Duodenal mucosa (tissue), 2 donors: ENCODE data around the gene ENKD1.

Experiments used
- H3K27ac ChIP-seq: one replicate; pipeline ENCODE4 v1.7.0; 2013; ENCODE audit warnings: low read depth, low read length
- H3K27me3 ChIP-seq, 2 donors: one replicate each; pipeline ENCODE4 v1.7.0; 2013; ENCODE audit warnings: low read length in 2 of 2, control low read depth in 1 of 2; ENCODE audit not compliant: insufficient read depth in 2 of 2, control insufficient read depth in 1 of 2
- H3K36me3 ChIP-seq, 2 donors: one replicate each; pipeline ENCODE4 v1.7.0; 2013; ENCODE audit warnings: low read length in 2 of 2, control low read depth in 1 of 2; ENCODE audit not compliant: insufficient read depth in 2 of 2, control insufficient read depth in 1 of 2
- H3K4me1 ChIP-seq, 2 donors: one replicate each; pipeline ENCODE4 v1.7.0; 2013; ENCODE audit warnings: low read length in 2 of 2, control low read depth in 1 of 2; ENCODE audit not compliant: insufficient read depth in 2 of 2, control insufficient read depth in 1 of 2
- H3K4me3 ChIP-seq, 2 donors: one replicate each; pipeline ENCODE4 v1.7.0; 2013; ENCODE audit warnings: low read length in 2 of 2, low read depth in 1 of 2
- H3K9ac ChIP-seq, 2 donors: one replicate each; pipeline ENCODE4 v1.7.0; 2013; ENCODE audit warnings: low read length in 2 of 2, low read depth in 1 of 2
- H3K9me3 ChIP-seq, 2 donors: one replicate each; pipeline ENCODE4 v1.7.0; 2013; ENCODE audit warnings: low read length in 2 of 2, control low read depth in 1 of 2; ENCODE audit not compliant: control insufficient read depth in 1 of 2

ENKD1 gene

DNA sequence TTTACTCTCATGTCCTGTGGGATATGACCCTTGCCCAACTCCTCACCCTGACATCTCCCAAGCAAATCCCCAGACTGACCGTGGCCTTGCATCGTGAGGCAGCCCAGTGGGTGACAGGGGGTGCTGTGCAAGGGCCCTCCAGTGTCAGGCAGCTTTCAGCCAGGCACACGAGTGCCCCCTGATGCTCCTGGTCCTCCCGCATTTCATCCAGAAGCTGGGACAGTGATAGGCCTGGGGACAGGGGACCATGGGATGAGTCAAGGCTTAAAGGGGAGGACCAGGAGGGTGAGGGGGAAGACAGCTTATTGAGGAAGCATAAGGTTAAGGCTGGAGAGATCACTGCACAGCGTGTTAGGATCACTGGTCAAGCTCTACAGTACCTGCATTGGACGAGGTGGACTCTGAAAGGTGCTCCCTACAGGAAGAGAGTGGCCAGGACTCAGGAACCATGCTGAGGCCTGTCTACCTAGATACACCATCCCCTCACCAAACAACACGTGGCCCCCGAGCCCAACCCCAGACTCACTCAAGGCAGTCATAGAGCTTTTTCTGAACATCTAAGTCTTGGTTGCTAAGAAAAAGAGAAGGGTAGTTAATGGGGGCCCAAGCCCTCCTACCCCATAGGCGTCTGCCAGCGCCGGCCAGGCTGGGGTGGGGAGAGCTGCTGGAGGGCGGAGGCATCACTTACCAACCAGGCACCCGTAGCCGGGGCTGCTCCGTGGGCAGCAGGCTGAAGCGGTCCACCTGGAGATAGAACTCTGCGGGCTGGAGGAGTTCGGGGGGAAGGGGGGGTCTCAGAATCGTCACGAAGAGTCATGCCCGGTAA is 7.5 kb downstream of the ENKD1 start:
- Histone ChIP-seq H3K9ac (peak overlapping the region; percentile 84 to 93), H3K4me1 (peaks cover 6 to 25% of the 10 kb centered on the region in 2 donors), H3K4me3 (peak overlapping the region; percentile 89 to 95), H3K27me3 (peaks cover 9 to 15% of the 10 kb centered on the region in 2 donors), H3K27ac (no peak overlapping the region), H3K9me3 (no peaks in the 10 kb centered on the region), H3K36me3 (peaks cover 5 to 9% of the 10 kb centered on the region in 2 donors)

GRCh38 chr16:67657751-67658518 is 8.6 kb downstream of the ENKD1 start:
- Histone ChIP-seq H3K9me3 (no peaks in the 10 kb centered on the region), H3K27ac (no peak overlapping the region), H3K27me3 (peaks cover 13 to 22% of the 10 kb centered on the region in 2 donors), H3K9ac (no peak overlapping the region), H3K4me3 (no peak overlapping the region), H3K36me3 (peaks cover 5 to 9% of the 10 kb centered on the region in 2 donors), H3K4me1 (peaks cover 6 to 27% of the 10 kb centered on the region in 2 donors)

GRCh38 chr16:67657017-67657608 is 9.4 kb downstream of the ENKD1 start:
- H3K4me1 ChIP-seq, result peaks cover 6 to 27% of the 10 kb centered on the region in 2 donors
- H3K9ac ChIP-seq, result no peak overlapping the region
- H3K4me3 ChIP-seq, result no peak overlapping the region
- no peaks in the 10 kb centered on the region for H3K9me3 ChIP-seq
- H3K36me3 ChIP-seq, result peaks cover 5 to 9% of the 10 kb centered on the region in 2 donors
- H3K27ac ChIP-seq, result no peak overlapping the region
- peaks cover 17 to 22% of the 10 kb centered on the region in 2 donors for H3K27me3 ChIP-seq

GRCh38 chr16:67656344-67657016 is 10.1 kb downstream of the ENKD1 start:
- H3K9me3 ChIP-seq, result no peaks in the 10 kb centered on the region
- peaks cover 23 to 27% of the 10 kb centered on the region in 2 donors for H3K27me3 ChIP-seq
- H3K36me3 ChIP-seq, result peaks cover 5 to 9% of the 10 kb centered on the region in 2 donors
- H3K27ac ChIP-seq, result no peak overlapping the region
- H3K9ac ChIP-seq, result no peak overlapping the region
- no peak overlapping the region for H3K4me3 ChIP-seq
- H3K4me1 ChIP-seq, result peaks cover 6 to 24% of the 10 kb centered on the region in 2 donors

- Histone ChIP-seq H3K27ac (no peak overlapping the region), H3K36me3 (peaks cover 5 to 9% of the 10 kb centered on the region in 2 donors), H3K9me3 (no peaks in the 10 kb centered on the region), H3K4me3 (no peak overlapping the region), H3K27me3 (peaks cover 32 to 38% of the 10 kb centered on the region in 2 donors), H3K9ac (no peak overlapping the region), H3K4me1 (peaks cover 6 to 16% of the 10 kb centered on the region in 2 donors)
Measured at GRCh38 chr16:67655363-67655762, 11.2 kb downstream of the ENKD1 start.

DNA sequence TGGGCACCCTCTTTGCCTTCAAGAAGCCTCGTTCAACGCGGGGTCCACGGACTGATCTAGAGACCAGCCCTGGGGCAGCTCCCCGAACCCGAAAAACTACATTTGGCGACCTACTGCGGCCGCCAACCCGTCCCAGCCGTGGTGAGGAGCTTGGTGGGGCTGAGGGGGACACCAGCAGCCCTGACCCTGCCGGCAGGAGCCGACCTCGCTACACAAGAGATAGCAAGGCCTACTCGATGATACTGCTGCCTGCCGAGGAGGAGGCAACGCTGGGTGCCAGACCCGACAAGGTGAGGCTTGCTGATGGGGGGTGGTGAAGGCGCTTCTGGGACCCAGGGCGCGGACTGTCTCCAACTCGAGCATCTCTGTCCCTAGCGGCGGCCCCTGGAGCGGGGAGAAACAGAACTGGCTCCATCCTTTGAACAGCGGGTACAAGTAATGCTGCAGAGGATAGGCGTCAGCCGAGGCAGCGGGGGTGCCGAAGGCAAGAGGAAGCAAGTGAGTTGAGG is 12.1 kb downstream of the ENKD1 start:
- Histone ChIP-seq H3K9ac (no peak overlapping the region), H3K9me3 (no peaks in the 10 kb centered on the region), H3K36me3 (peaks cover 5 to 13% of the 10 kb centered on the region in 2 donors), H3K27me3 (peaks cover 38 to 47% of the 10 kb centered on the region in 2 donors), H3K4me1 (peaks cover 5 to 14% of the 10 kb centered on the region in 2 donors), H3K27ac (no peak overlapping the region), H3K4me3 (no peak overlapping the region)

DNA sequence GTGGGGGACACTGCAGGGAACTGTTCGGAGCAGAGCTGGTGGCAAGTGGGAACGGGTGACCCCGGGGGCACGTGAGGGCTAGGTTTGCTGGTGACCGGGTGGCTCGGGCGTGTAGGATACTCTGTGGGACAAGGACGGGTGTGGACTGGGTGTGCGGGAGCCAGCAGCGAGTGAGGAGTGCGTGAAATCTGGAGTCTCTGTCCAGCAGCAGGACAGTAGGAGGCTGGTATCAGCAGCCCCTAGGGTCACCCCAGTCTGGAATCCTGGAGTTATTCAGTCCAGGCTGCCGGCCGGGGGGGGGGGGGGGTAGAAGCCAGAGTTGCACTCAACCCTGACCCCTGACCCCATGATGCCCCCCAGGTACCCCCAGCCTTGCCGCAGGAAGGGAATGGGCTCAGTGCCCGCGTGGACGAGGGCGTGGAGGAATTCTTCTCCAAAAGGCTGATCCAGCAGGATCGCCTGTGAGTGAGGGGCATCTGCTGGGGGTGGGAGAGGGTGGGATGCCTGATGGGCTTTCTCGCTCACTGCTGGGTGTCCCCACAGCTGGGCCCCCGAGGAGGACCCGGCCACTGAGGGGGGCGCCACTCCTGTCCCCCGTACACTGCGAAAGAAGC is 12.7 kb downstream of the ENKD1 start:
- H3K27me3 ChIP-seq, result peaks cover 42 to 51% of the 10 kb centered on the region in 2 donors
- H3K9ac ChIP-seq, result no peak overlapping the region
- peaks cover 0 to 9% of the 10 kb centered on the region in 2 donors for H3K4me1 ChIP-seq
- H3K27ac ChIP-seq, result no peak overlapping the region
- H3K36me3 ChIP-seq, result peaks cover 5 to 13% of the 10 kb centered on the region in 2 donors
- no peaks in the 10 kb centered on the region for H3K9me3 ChIP-seq
- no peak overlapping the region for H3K4me3 ChIP-seq

DNA sequence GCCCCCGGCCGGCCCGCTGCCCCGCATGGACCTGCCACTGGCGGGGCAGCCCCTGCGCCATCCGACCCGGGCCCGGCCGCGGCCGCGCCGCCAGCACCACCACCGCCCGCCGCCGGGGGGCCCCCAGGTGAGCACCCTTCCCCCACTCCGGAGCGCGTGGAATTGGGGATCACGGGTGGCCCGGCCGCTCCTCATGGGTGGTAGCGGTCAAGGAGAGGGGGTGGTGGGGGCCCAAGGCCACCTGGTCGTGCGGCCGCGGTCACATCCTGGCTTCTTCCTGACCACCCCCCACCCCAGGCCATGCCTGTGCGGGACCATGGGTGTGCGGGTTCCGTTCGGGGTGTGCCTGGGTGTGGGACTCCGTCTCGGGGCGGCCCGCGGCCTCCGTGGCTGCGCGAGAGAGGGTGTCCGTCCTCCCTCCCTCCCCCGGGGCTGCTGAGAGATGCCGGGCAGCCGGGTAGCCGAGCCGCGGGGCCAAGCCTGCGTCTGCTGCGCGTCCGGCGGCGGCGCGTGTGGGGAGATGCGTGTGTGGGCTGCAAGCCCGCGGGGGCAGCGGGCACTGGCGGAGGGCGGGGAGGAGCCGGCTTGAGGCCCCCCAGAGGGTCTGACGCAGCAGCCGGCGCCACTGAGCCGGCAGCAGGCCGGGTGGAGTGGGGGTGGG is 13.3 kb downstream of the ENKD1 start:
- Histone ChIP-seq H3K9ac (no peak overlapping the region), H3K4me1 (peaks cover 0 to 6% of the 10 kb centered on the region in 2 donors), H3K9me3 (no peaks in the 10 kb centered on the region), H3K27me3 (peaks cover 49 to 57% of the 10 kb centered on the region in 2 donors), H3K36me3 (peaks cover 5 to 10% of the 10 kb centered on the region in 2 donors), H3K4me3 (no peak overlapping the region), H3K27ac (no peak overlapping the region)
